Measurements from ENCODE around the gene DEXI. TPM values are rescaled to one million over a fixed set of nuclear protein-coding genes. Genes with fewer than 3 reads are reported as not detected.

DEXI gene
- total and polyA plus RNA-seq, 2 of the 13 experiments (the other 11 are each of a cell fraction or from before 2014, with no cell fraction given) = 51.5 to 70.4 TPM

GRCh38 chr16:10888320-10888937 is 53.8 kb downstream of the DEXI start:
- CTCF ChIA-PET (ENCODE audit: low intra/inter-chr PET ratio, low total read pairs) = no interaction called here
- Histone ChIP-seq H2AFZ (ENCODE audit: low read length) (no peak overlapping the region), H3K9ac (ENCODE audit: insufficient read depth, low read depth, low read length) (no peak overlapping the region), H3K4me1 (ENCODE audit: insufficient read depth, low read length) (no peaks in the 10 kb centered on the region), H4K20me1 (ENCODE audit: insufficient read depth, low read length) (no peaks in the 10 kb centered on the region), H3K4me2 (ENCODE audit: low read depth, low read length) (no peak overlapping the region), H3K27me3 (ENCODE audit: control insufficient read depth in 1 of 2, insufficient read depth in 2 of 2, low read length in 2 of 2) (peaks cover 2 to 13% of the 10 kb centered on the region in 2 experiments; a peak in 2 of 5 replicates), H3K9me3 (ENCODE audit: low read length) (no peaks in the 10 kb centered on the region), H3K36me3 (replicated peaks in 1 of 2; ENCODE audit: control insufficient read depth in 1 of 2, insufficient read depth in 2 of 2, low read length in 2 of 2) (no peaks in the 10 kb centered on the region), H3K27ac (ENCODE audit: extremely low read length, insufficient read depth, low read length) (no peak overlapping the region), H3K4me3 (replicated peaks in 1 of 3; ENCODE audit: insufficient read depth in 1 of 3, low read depth in 2 of 3, low read length in 3 of 3) (no peak overlapping the region), H3K79me2 (ENCODE audit: insufficient read depth, low read length) (no peaks in the 10 kb centered on the region)
- ATAC-seq (no peak), DNase-seq (ENCODE audit: low spot score) (no peak), FAIRE-seq (no peak)
- WGBS (ENCODE audit: low lambda C conversion rate) = 12% methylated on average over 10 of the region's 10 CpGs
- BruUV-seq (replicated peaks) = no TSS peak
- TF ChIP-seq ZNF777 (CRISPR knock-in tag; IDR thresholded peaks at IDR 0.05) = no peak
- no peak for TF ChIP-seq CCAR2 (optimal IDR thresholded peaks at IDR 0.05; ENCODE audit: low read depth, low read length)
- no peak for TF ChIP-seq TFDP2 (CRISPR knock-in tag; IDR thresholded peaks at IDR 0.05)
- TF ChIP-seq TERF1 (CRISPR knock-in tag; IDR thresholded peaks at IDR 0.05) = no peak
- TF ChIP-seq TFDP1 (CRISPR knock-in tag; IDR thresholded peaks at IDR 0.05; ENCODE audit: borderline replicate concordance) = no peak
- no peak for TF ChIP-seq ZZZ3 (CRISPR knock-in tag; IDR thresholded peaks at IDR 0.05; ENCODE audit: borderline replicate concordance)
- TF ChIP-seq ZBTB21 (CRISPR knock-in tag; IDR thresholded peaks at IDR 0.05) = no peak
- no peak for TF ChIP-seq TCF7L2 (IDR thresholded peaks at IDR 0.05; ENCODE audit: low read depth, low read length)
- no peak for TF ChIP-seq SNAPC2 (CRISPR knock-in tag; IDR thresholded peaks at IDR 0.05)
- no peak for TF ChIP-seq RARA (CRISPR knock-in tag; IDR thresholded peaks at IDR 0.05)
- TF ChIP-seq ELF4 (CRISPR knock-in tag; IDR thresholded peaks at IDR 0.05; ENCODE audit: borderline replicate concordance) = no peak
- no peak for TF ChIP-seq CBX2 (IDR thresholded peaks at IDR 0.05; ENCODE audit: low read depth, low read length)
- no peak for TF ChIP-seq CBX2 (CRISPR knock-in tag; IDR thresholded peaks at IDR 0.05; ENCODE audit: low read depth)
- POLR2A ChIA-PET = no interaction called here
- in situ Hi-C loops (cut with HindIII; ENCODE audit: extremely low pct_ligation_motif_present, low pct_unique_long_range_greater_than_20kb) (no loop called here), intact Hi-C loops (cut with micrococcal nuclease; ENCODE audit: unreplicated experiment) (no loop called here)
